HepG2 (cell line): ENCODE data around the gene GPR68. TPM values are rescaled to one million over a fixed set of nuclear protein-coding genes. Genes with fewer than 3 reads are reported as not detected.

Experiments
- ATAC-seq: fragments of 200-7000 bp; cut with Tn5 transposase; 3 replicates; pipeline ENCODE4 v1.9.1; 2020; ENCODE audit warnings: mild to moderate bottlenecking, moderate library complexity
- BruUV-seq: library from RNA; stranded (reverse); fragments of 400-500 nt; replicated peaks from 2 replicates; lab custom pipeline; 2021; lab: Mats Ljungman, UMichigan
- CTCF ChIA-PET: fragments of 300-600 bp; formaldehyde crosslinking; extraction: SDS; loops from one replicate; lab custom pipeline; 2021; ENCODE audit warnings: low total read pairs, inconsistent platforms, low intra/inter-chr PET ratio; lab: Yijun Ruan, JAX
- POLR2A ChIA-PET: fragments of 350-600 bp; sonication (Branson Sonifier 250); formaldehyde crosslinking; loops from one replicate; lab custom pipeline; 2020; ENCODE audit warnings: antibody characterized with exemption, inconsistent platforms; lab: Yijun Ruan, JAX
- DNase-seq: peaks from one replicate; pipeline ENCODE4 v3.0.0-alpha.2; 2015; ENCODE audit warnings: low spot score
- FAIRE-seq: peaks from 3 replicates; lab custom pipeline; 2011; peaks lifted over from hg19 to GRCh38; lab: Jason Lieb, UNC
- H2AFZ ChIP-seq: one replicate; pipeline ENCODE4 v1.6.1; 2011; ENCODE audit warnings: low read length, inconsistent platforms
- H3K27ac ChIP-seq: fragments of 300-600 bp; 3 replicates; pipeline ENCODE4 v1.8.0; 2011; ENCODE audit warnings: mixed run types, mild to moderate bottlenecking, mixed read lengths, low read length, inconsistent platforms; ENCODE audit not compliant: insufficient read depth; ENCODE audit errors: extremely low read length
- H3K27me3 ChIP-seq, 2 experiments: fragments of 200-600 bp in 1 of 2; 2 replicates in 1 of 2; 3 replicates in 1 of 2; pipeline versions ENCODE4 v1.6.0 to v1.8.0; 2011; ENCODE audit warnings: low read length in 2 of 2, mild to moderate bottlenecking in 2 of 2, moderate library complexity in 2 of 2, inconsistent platforms in 1 of 2; ENCODE audit not compliant: insufficient read depth in 2 of 2, control insufficient read depth in 1 of 2
- H3K36me3 ChIP-seq, 2 experiments: fragments of 200-600 bp in 1 of 2; replicated peaks in 1 of 2; 2 replicates in 1 of 2; 3 replicates in 1 of 2; pipeline versions ENCODE4 v1.5.1 to v1.8.0; 2011; ENCODE audit warnings: low read length in 2 of 2, inconsistent platforms in 1 of 2; ENCODE audit not compliant: insufficient read depth in 2 of 2, control insufficient read depth in 1 of 2
- H3K4me1 ChIP-seq: 2 replicates; pipeline ENCODE4 v1.5.1; 2012; ENCODE audit warnings: low read length, inconsistent platforms; ENCODE audit not compliant: insufficient read depth
- H3K4me2 ChIP-seq: 2 replicates; pipeline ENCODE4 v1.6.0; 2011; ENCODE audit warnings: low read depth, low read length, inconsistent platforms
- H3K4me3 ChIP-seq, 3 experiments: fragments of 200-600 bp in 1 of 3; sonication (generic), shearing (Covaris generic) in 1 of 3; replicated peaks in 1 of 3; 2 replicates each; pipeline ENCODE4 v1.5.1; 2011 to 2016; ENCODE audit warnings: low read length in 3 of 3, inconsistent platforms in 2 of 3, low read depth in 2 of 3, mild to moderate bottlenecking in 2 of 3, control low read depth in 1 of 3, mixed read lengths in 1 of 3; ENCODE audit not compliant: insufficient read depth in 1 of 3
- H3K79me2 ChIP-seq: one replicate; pipeline ENCODE4 v1.6.1; 2011; ENCODE audit warnings: low read length, inconsistent platforms; ENCODE audit not compliant: insufficient read depth
- H3K9ac ChIP-seq: 2 replicates; pipeline ENCODE4 v1.6.0; 2011; ENCODE audit warnings: mild to moderate bottlenecking, low read depth, low read length, inconsistent platforms; ENCODE audit not compliant: insufficient read depth
- H3K9me3 ChIP-seq: 2 replicates; pipeline ENCODE4 v1.5.1; 2012; ENCODE audit warnings: mild to moderate bottlenecking, low read length
- H4K20me1 ChIP-seq: 2 replicates; pipeline ENCODE4 v1.6.0; 2011; ENCODE audit warnings: inconsistent platforms, mild to moderate bottlenecking, low read length, moderate library complexity; ENCODE audit not compliant: insufficient read depth
- EHMT2 ChIP-seq: fragments of 200-600 bp; sonication (generic); IDR thresholded peaks from 2 replicates; pipeline ENCODE4 v1.7.0; 2017; ENCODE audit warnings: antibody characterized with exemption, low read depth, low read length, borderline replicate concordance
- GMEB2 ChIP-seq: IDR thresholded peaks from 2 replicates; pipeline ENCODE4 v1.6.1; 2016; ENCODE audit warnings: missing biosample characterization, missing genetic modification reagents, low read depth
- HOXA9 ChIP-seq: sonication (generic); formaldehyde crosslinking; IDR thresholded peaks from 2 replicates; pipeline ENCODE4 v1.8.1; 2022; ENCODE audit warnings: missing genetic modification reagents, mild to moderate bottlenecking, moderate library complexity, borderline replicate concordance
- MLLT10 ChIP-seq: sonication (generic); formaldehyde crosslinking; IDR thresholded peaks from 2 replicates; pipeline ENCODE4 v1.4.0; 2020; ENCODE audit warnings: missing genetic modification reagents
- NCOA1 ChIP-seq: sonication (generic); formaldehyde crosslinking; IDR thresholded peaks from 2 replicates; pipeline ENCODE4 v1.9.0; 2021; ENCODE audit warnings: missing genetic modification reagents
- NCOA2 ChIP-seq: sonication (generic); formaldehyde crosslinking; IDR thresholded peaks from 2 replicates; pipeline ENCODE4 v1.8.0; 2022; ENCODE audit warnings: inconsistent platforms
- NFRKB ChIP-seq: fragments of 450-650 bp; IDR thresholded peaks from 2 replicates; pipeline ENCODE4 v1.6.1; 2017
- SIX1 ChIP-seq: sonication (generic); formaldehyde crosslinking; IDR thresholded peaks from 2 replicates; pipeline ENCODE4 v1.4.0; 2020; ENCODE audit warnings: missing genetic modification reagents, borderline replicate concordance
- SMYD3 ChIP-seq: sonication (generic); formaldehyde crosslinking; IDR thresholded peaks from 2 replicates; pipeline ENCODE4 v1.8.1; 2023; ENCODE audit warnings: mild to moderate bottlenecking, missing genetic modification reagents
- STAG1 ChIP-seq: sonication (generic); formaldehyde crosslinking; IDR thresholded peaks from 2 replicates; pipeline ENCODE4 v1.4.0; 2020; ENCODE audit warnings: missing genetic modification reagents
- SYNCRIP ChIP-seq: fragments of 200-400 bp; formaldehyde crosslinking; IDR thresholded peaks from 2 replicates; pipeline ENCODE4 v1.6.1; 2018; ENCODE audit warnings: mild to moderate bottlenecking, low read depth, low read length; ENCODE audit not compliant: insufficient read depth
- ZBED4 ChIP-seq: sonication (generic); formaldehyde crosslinking; IDR thresholded peaks from 2 replicates; pipeline ENCODE4 v1.4.0; 2020; ENCODE audit warnings: missing genetic modification reagents, borderline replicate concordance
- ZHX1 ChIP-seq: sonication (generic); formaldehyde crosslinking; IDR thresholded peaks from 2 replicates; pipeline ENCODE4 v1.8.1; 2022; ENCODE audit warnings: low read depth, mild to moderate bottlenecking, missing genetic modification reagents
- ZNF704 ChIP-seq: sonication (generic); formaldehyde crosslinking; IDR thresholded peaks from 2 replicates; pipeline ENCODE4 v1.8.1; 2023; ENCODE audit warnings: mild to moderate bottlenecking, inconsistent platforms, moderate library complexity, missing genetic modification reagents, borderline replicate concordance
- ZNF747 ChIP-seq: sonication (generic); formaldehyde crosslinking; IDR thresholded peaks from 2 replicates; pipeline ENCODE4 v1.8.1; 2023; ENCODE audit warnings: missing genetic modification reagents, mild to moderate bottlenecking, borderline replicate concordance
- WGBS: methylation state at CpG from one replicate; pipeline ENCODE4 v1.1.6; 2017; ENCODE audit warnings: low lambda C conversion rate; 5-methylcytosine and 5-hydroxymethylcytosine counted together
- in situ Hi-C: cut with HindIII; loops from 2 replicates; pipeline ENCODE4 v1.10.0; 2017; ENCODE audit warnings: low pct_unique_long_range_greater_than_20kb; ENCODE audit not compliant: extremely low pct_ligation_motif_present
- intact Hi-C: fragments of 100-400 bp; cut with micrococcal nuclease; formaldehyde crosslinking; loops from one replicate; pipeline ENCODE4 v1.10.0; 2022; ENCODE audit not compliant: unreplicated experiment
- polyA plus RNA-seq, 8 experiments: library from polyadenylated mRNA; depleted of rRNA in 3 of 8; stranded (reverse) in 7 of 8; unstranded in 1 of 8; fragments of >200 nt; fragmentation: Illumina TruSeq in 4 of 8; extraction: Trizol in 4 of 8; gene quantifications; 2 replicates each; pipeline versions ENCODE4 v1.2.1 to v1.2.3, GENCODE V29; 2011 to 2016; ENCODE audit warnings: low read depth in 4 of 8, missing spikeins in 1 of 8, mixed read lengths in 1 of 8; ENCODE audit not compliant: insufficient read depth in 1 of 8
- total RNA-seq, 5 experiments: library from RNA; depleted of rRNA; stranded (reverse); fragments of >200 nt; fragmentation: Illumina TruSeq; extraction: Trizol; gene quantifications; 2 replicates each; pipeline ENCODE4 v1.2.3, GENCODE V29; 2016; ENCODE audit warnings: low read depth in 1 of 5

GPR68 gene
- total and polyA plus RNA-seq, 2 of the 13 experiments (the other 11 are each of a cell fraction or from before 2014, with no cell fraction given): not detected

- Histone ChIP-seq H3K4me1 (no peaks in the 10 kb centered on the region), H3K36me3 (peaks cover 11 to 19% of the 10 kb centered on the region in 2 experiments; a peak in 4 of 5 replicates), H3K9ac (no peak overlapping the region), H4K20me1 (no peaks in the 10 kb centered on the region), H3K27me3 (no peaks in the 10 kb centered on the region), H2AFZ (no peak overlapping the region)
- BruUV-seq: no TSS peak
- POLR2A ChIA-PET: no interaction called here
- in situ Hi-C loops: no loop called here
- TF ChIP-seq ZBED4 (no peak), HOXA9 (CRISPR knock-in tag) (no peak), SYNCRIP (no peak), GMEB2 (CRISPR knock-in tag) (no peak), NCOA2 (CRISPR knock-in tag) (no peak), SMYD3 (CRISPR knock-in tag) (no peak), MLLT10 (CRISPR knock-in tag) (no peak), ZNF704 (CRISPR knock-in tag) (no peak), SIX1 (CRISPR knock-in tag) (no peak), STAG1 (CRISPR knock-in tag) (no peak), NCOA1 (CRISPR knock-in tag) (no peak), NFRKB (no peak), ZNF747 (CRISPR knock-in tag) (no peak), ZHX1 (CRISPR knock-in tag) (no peak), EHMT2 (no peak)
- TF ChIP-seq, all 625 proteins: peak for 0
- FAIRE-seq (no peak), ATAC-seq (no peak), DNase-seq (no peak)
- Histone ChIP-seq H3K27ac (no peak overlapping the region), H3K9me3 (no peaks in the 10 kb centered on the region), H3K4me3 (no peak overlapping the region), H3K4me2 (no peak overlapping the region), H3K79me2 (no peaks in the 10 kb centered on the region)
- CTCF ChIA-PET: no interaction called here
- 95% methylated on average over 9 of the region's 13 CpGs for WGBS
- intact Hi-C loops: no loop called here
These were observed 27.7 kb downstream of the GPR68 start for GRCh38 chr14:91216731-91217226.
